ENCODE results near the gene AQP4.

Gene AQP4

GRCh38 chr18:26868968-26869586 lies 3.6 kb upstream of the AQP4 start:
- H3K4me3 ChIP-seq (ENCODE audit: low read depth, low read length), result no peak overlapping the region
- no peak for TF ChIP-seq CTCF (IDR thresholded peaks at IDR 0.05; ENCODE audit: low read depth, low read length)
- in situ Hi-C loops (cut with HindIII; ENCODE audit: low sequenced_read_pairs), result no loop called here
- DNase-seq (ENCODE audit: low read depth, low spot score), result no peak

GRCh38 chr18:26867471-26867870 lies 2.0 kb upstream of the AQP4 start:
- H3K4me3 ChIP-seq (ENCODE audit: low read depth, low read length), result no peak overlapping the region
- in situ Hi-C loops (cut with HindIII; ENCODE audit: low sequenced_read_pairs), result no loop called here
- no peak for TF ChIP-seq CTCF (IDR thresholded peaks at IDR 0.05; ENCODE audit: low read depth, low read length)
- no peak for DNase-seq (ENCODE audit: low read depth, low spot score)

GRCh38 chr18:26864658-26865057 lies 849 bp downstream of the AQP4 start:
- TF ChIP-seq CTCF (IDR thresholded peaks at IDR 0.05; ENCODE audit: low read depth, low read length), result no peak
- in situ Hi-C loops (cut with HindIII; ENCODE audit: low sequenced_read_pairs), result no loop called here
- no peak for DNase-seq (ENCODE audit: low read depth, low spot score)
- no peak overlapping the region for H3K4me3 ChIP-seq (ENCODE audit: low read depth, low read length)

- in situ Hi-C loops (cut with HindIII; ENCODE audit: low sequenced_read_pairs), result no loop called here
- no peak for DNase-seq (ENCODE audit: low read depth, low spot score)
- TF ChIP-seq CTCF (IDR thresholded peaks at IDR 0.05; ENCODE audit: low read depth, low read length), result no peak
- H3K4me3 ChIP-seq (ENCODE audit: low read depth, low read length), result no peak overlapping the region
Measured at GRCh38 chr18:26863921-26864497, 1.5 kb downstream of the AQP4 start.

GRCh38 chr18:26863122-26863879 lies 2.2 kb downstream of the AQP4 start:
- H3K4me3 ChIP-seq (ENCODE audit: low read depth, low read length), result peak overlapping the region; percentile 12
- no peak for DNase-seq (ENCODE audit: low read depth, low spot score)
- no peak for TF ChIP-seq CTCF (IDR thresholded peaks at IDR 0.05; ENCODE audit: low read depth, low read length)
- in situ Hi-C loops (cut with HindIII; ENCODE audit: low sequenced_read_pairs), result no loop called here

GRCh38 chr18:26862084-26862483 lies 3.4 kb downstream of the AQP4 start:
- in situ Hi-C loops (cut with HindIII; ENCODE audit: low sequenced_read_pairs), result no loop called here
- TF ChIP-seq CTCF (IDR thresholded peaks at IDR 0.05; ENCODE audit: low read depth, low read length), result no peak
- no peak overlapping the region for H3K4me3 ChIP-seq (ENCODE audit: low read depth, low read length)
- DNase-seq (ENCODE audit: low read depth, low spot score), result no peak

All from astrocyte of the spinal cord (primary cell).